K562 (cell line): Measurements from ENCODE around the gene FBLN2. TPM values are rescaled to one million over a fixed set of nuclear protein-coding genes. Genes with fewer than 3 reads are reported as not detected.

Experiments used
- ATAC-seq: fragments of 200-7000 bp; cut with Tn5 transposase; 3 replicates; pipeline ENCODE4 v1.9.1; 2020; ENCODE audit warnings: moderate library complexity
- BruUV-seq: library from RNA; stranded (reverse); fragments of 400-500 nt; replicated peaks from 2 replicates; lab custom pipeline; 2021; lab: Mats Ljungman, UMichigan
- CTCF ChIA-PET: fragments of 300-600 bp; formaldehyde crosslinking; extraction: SDS; loops from one replicate; lab custom pipeline; 2021; ENCODE audit warnings: low intra/inter-chr PET ratio; lab: Yijun Ruan, JAX
- POLR2A ChIA-PET: fragments of 300-600, 350-650 bp; sonication (Branson Sonifier 250); formaldehyde crosslinking; extraction: SDS; loops from one replicate; lab custom pipeline; 2021; ENCODE audit warnings: antibody characterized with exemption, inconsistent platforms; lab: Yijun Ruan, JAX
- DNase-seq, 4 experiments: peaks; one replicate each; pipeline versions ENCODE4 v3.0.0 to v3.0.0-alpha.2; 2011 to 2018; ENCODE audit warnings: low spot score in 3 of 4, mixed read lengths in 3 of 4; ENCODE audit errors: extremely low read depth in 1 of 4
- FAIRE-seq: peaks from 2 replicates; lab custom pipeline; 2011; peaks lifted over from hg19 to GRCh38; lab: Jason Lieb, UNC
- H2AFZ ChIP-seq: 2 replicates; pipeline ENCODE4 v1.6.0; 2011; ENCODE audit warnings: low read depth, low read length, control low read depth, inconsistent platforms
- H3K27ac ChIP-seq: fragments of 200-600 bp; 3 replicates; pipeline ENCODE4 v1.8.0; 2011; ENCODE audit warnings: low read depth, mild to moderate bottlenecking, control low read depth, inconsistent platforms, low read length, moderate library complexity, mixed read lengths; ENCODE audit errors: extremely low read depth
- H3K27me3 ChIP-seq, 2 experiments: fragments of 300-600 bp in 1 of 2; 2 replicates in 1 of 2; 3 replicates in 1 of 2; pipeline versions ENCODE4 v1.6.0 to v1.8.0; 2011; ENCODE audit warnings: inconsistent platforms in 2 of 2, low read length in 2 of 2, mild to moderate bottlenecking in 1 of 2, mixed read lengths in 1 of 2, moderate library complexity in 1 of 2; ENCODE audit not compliant: control insufficient read depth in 2 of 2, insufficient read depth in 2 of 2
- H3K36me3 ChIP-seq: fragments of 300-600 bp; 3 replicates; pipeline ENCODE4 v1.8.0; 2011; ENCODE audit warnings: mild to moderate bottlenecking, low read length, inconsistent platforms; ENCODE audit not compliant: control insufficient read depth, insufficient read depth
- H3K4me1 ChIP-seq, 2 experiments: fragments of 200-600 bp in 1 of 2; replicated peaks in 1 of 2; 2 replicates in 1 of 2; 3 replicates in 1 of 2; pipeline versions ENCODE4 v1.5.1 to v1.8.0; 2011; ENCODE audit warnings: inconsistent platforms in 2 of 2, low read length in 2 of 2, mild to moderate bottlenecking in 1 of 2, mixed read lengths in 1 of 2, moderate library complexity in 1 of 2; ENCODE audit not compliant: control insufficient read depth in 2 of 2, insufficient read depth in 2 of 2
- H3K4me2 ChIP-seq: 2 replicates; pipeline ENCODE4 v1.6.1; 2011; ENCODE audit warnings: low read length, control low read depth, inconsistent platforms, mixed read lengths; ENCODE audit not compliant: insufficient read depth
- H3K4me3 ChIP-seq: fragments of 200-600 bp; sonication (generic), shearing (Covaris generic); 2 replicates; pipeline ENCODE4 v1.5.1; 2016; ENCODE audit warnings: control low read depth, inconsistent platforms
- H3K79me2 ChIP-seq: fragments of 200-600 bp; 3 replicates; pipeline ENCODE4 v1.8.0; 2011; ENCODE audit warnings: low read length, inconsistent platforms; ENCODE audit not compliant: control insufficient read depth, insufficient read depth
- H3K9ac ChIP-seq, 2 experiments: 2 replicates each; pipeline versions ENCODE4 v1.6.0 to v1.6.1; 2011; ENCODE audit warnings: low read depth in 2 of 2, low read length in 2 of 2, control low read depth in 1 of 2, inconsistent platforms in 1 of 2, mild to moderate bottlenecking in 1 of 2, mixed read lengths in 1 of 2; ENCODE audit not compliant: insufficient read depth in 1 of 2
- H3K9me1 ChIP-seq: one replicate; pipeline ENCODE4 v1.6.0; 2011; ENCODE audit warnings: inconsistent platforms, mild to moderate bottlenecking, low read length, moderate library complexity; ENCODE audit not compliant: control insufficient read depth, insufficient read depth
- H3K9me3 ChIP-seq: replicated peaks from 2 replicates; pipeline ENCODE4 v1.5.1; 2011; ENCODE audit warnings: low read depth, low read length, inconsistent platforms; ENCODE audit not compliant: control insufficient read depth, insufficient read depth
- H4K20me1 ChIP-seq: replicated peaks from 2 replicates; pipeline ENCODE4 v1.6.1; 2011; ENCODE audit warnings: low read length, inconsistent platforms, mixed read lengths; ENCODE audit not compliant: control insufficient read depth, insufficient read depth
- COPS2 ChIP-seq: fragments of 450-650 bp; conservative IDR thresholded peaks from 2 replicates; pipeline ENCODE4 v1.6.1; 2016; ENCODE audit warnings: mild to moderate bottlenecking, moderate library complexity
- FUS ChIP-seq: fragments of 200-400 bp; formaldehyde crosslinking; optimal IDR thresholded peaks from 2 replicates; pipeline ENCODE3; 2017; ENCODE audit warnings: low read depth, low read length
- HCFC1 ChIP-seq: IDR thresholded peaks from 2 replicates; pipeline ENCODE4 v1.6.1; 2012; ENCODE audit warnings: low read depth, low read length, improper control_type of control experiment
- MIER1 ChIP-seq: fragments of 450-650 bp; IDR thresholded peaks from 2 replicates; pipeline ENCODE4 v1.6.1; 2016; ENCODE audit warnings: antibody characterized with exemption, mild to moderate bottlenecking, low read depth
- NR2C1 ChIP-seq, 2 experiments: fragments of 450-650 bp; IDR thresholded peaks; 2 replicates each; pipeline ENCODE4 v1.6.1; 2017; ENCODE audit warnings: mild to moderate bottlenecking in 2 of 2, antibody characterized with exemption in 1 of 2, inconsistent platforms in 1 of 2, missing compliant biosample characterization in 1 of 2, missing genetic modification characterization in 1 of 2
- PTTG1 ChIP-seq: fragments of 450-650 bp; IDR thresholded peaks from 2 replicates; pipeline ENCODE4 v1.6.1; 2016; ENCODE audit warnings: low read depth, mild to moderate bottlenecking, missing genetic modification characterization, missing compliant biosample characterization
- RBM25 ChIP-seq: fragments of 200-400 bp; formaldehyde crosslinking; IDR thresholded peaks from 2 replicates; pipeline ENCODE4 v1.6.1; 2018; ENCODE audit warnings: low read length, low read depth, moderate library complexity; ENCODE audit not compliant: severe bottlenecking
- SMAD1 ChIP-seq: fragments of 150-350 bp; IDR thresholded peaks from 2 replicates; pipeline ENCODE4 v1.6.1; 2014; ENCODE audit warnings: low read length, low read depth; ENCODE audit not compliant: partially characterized antibody
- SMARCA4 ChIP-seq: fragments of 450-650 bp; IDR thresholded peaks from 2 replicates; pipeline ENCODE4 v1.6.1; 2016
- SMARCE1 ChIP-seq: fragments of 450-650 bp; IDR thresholded peaks from 2 replicates; pipeline ENCODE4 v1.7.1; 2016; ENCODE audit warnings: mild to moderate bottlenecking
- ZNF24 ChIP-seq: fragments of 450-650 bp; IDR thresholded peaks from 2 replicates; pipeline ENCODE4 v1.6.1; 2016
- WGBS: fragments of 100-300 bp; shearing (Covaris generic); methylation state at CpG from one replicate; pipeline ENCODE4 v1.1.6; 2016; ENCODE audit warnings: low coverage, mixed read lengths; ENCODE audit not compliant: insufficient coverage; ENCODE audit errors: missing lambda C conversion rate; 5-methylcytosine and 5-hydroxymethylcytosine counted together
- in situ Hi-C: fragments of 300-500 bp; cut with MboI; formaldehyde crosslinking; loops from 4 replicates; pipeline ENCODE4 v1.15.0; 2018; ENCODE audit warnings: inconsistent platforms, mixed read lengths
- intact Hi-C: fragments of 100-400 bp; cut with micrococcal nuclease; formaldehyde crosslinking; loops from 2 replicates; pipeline ENCODE4 v1.14.2; 2022
- polyA plus RNA-seq, 8 experiments: library from polyadenylated mRNA; depleted of rRNA in 4 of 8; stranded (reverse) in 5 of 8; unstranded in 3 of 8; fragments of >200 nt; fragmentation: Nextera tagmentation in 2 of 8; fragmentation: Illumina TruSeq in 1 of 8; extraction: Ambion mirVana in 2 of 8; extraction: Trizol in 1 of 8; gene quantifications; 2 replicates each; pipeline versions ENCODE4 v1.2.1 to v1.2.3, GENCODE V29; 2011 to 2014; ENCODE audit warnings: inconsistent platforms in 1 of 8, missing spikeins in 1 of 8
- total RNA-seq, 7 experiments: library from RNA; depleted of rRNA in 6 of 7; stranded (reverse); fragments of >200 nt in 6 of 7; fragmentation: Illumina TruSeq in 2 of 7; extraction: Trizol in 2 of 7; gene quantifications; 2 replicates each; pipeline versions ENCODE4 v1.2.1 to v1.2.3, GENCODE V29; 2011 to 2021; ENCODE audit warnings: low replicate concordance in 1 of 7
- TF ChIP-seq, protein P1 (sequence below): sonication (generic); formaldehyde crosslinking; IDR thresholded peaks from 2 replicates; pipeline ENCODE4 v1.8.1; 2022; ENCODE audit warnings: missing genetic modification reagents
- TF ChIP-seq, protein P2 (sequence below): fragments of 250-450 bp; sonication (Bioruptor Pico); IDR thresholded peaks from 2 replicates; pipeline ENCODE4 v1.8.0; 2022; ENCODE audit warnings: moderate library complexity, mild to moderate bottlenecking, inconsistent platforms
- TF ChIP-seq, protein P3 (sequence below), 3 experiments: fragments of 200-800 bp in 1 of 3; sonication (Bioruptor generic) in 1 of 3; sonication (generic) in 1 of 3; formaldehyde crosslinking in 1 of 3; IDR thresholded peaks; 2 replicates each; pipeline versions ENCODE4 v1.6.1 to v1.8.0; 2016 to 2022; ENCODE audit warnings: mild to moderate bottlenecking in 2 of 3, missing compliant biosample characterization in 2 of 3, missing genetic modification characterization in 2 of 3, missing genetic modification reagents in 1 of 3

Gene FBLN2
- total and polyA plus RNA-seq, 9 of the 15 experiments (the other 6 are each of a cell fraction or from before 2014, with no cell fraction given) = 0.03 to 0.10 (median 0.04) TPM; not detected in 6

- in situ Hi-C loops = no loop called here
These were observed 19.6 kb downstream of the FBLN2 start for GRCh38 chr3:13568515-13569028.

More at GRCh38 chr3:13568515-13569028, 19.6 kb downstream of the FBLN2 start:
- TF ChIP-seq FUS (no peak), NR2C1 (IDR thresholded peaks at IDR 0.05) (no peak), NR2C1 (tag; IDR thresholded peaks at IDR 0.05) (no peak), COPS2 (no peak), ZNF24 (no peak), PTTG1 (tag) (no peak), HCFC1 (no peak), SMARCA4 (no peak), SMARCE1 (no peak), RBM25 (no peak), MIER1 (no peak), SMAD1 (no peak)
- TF ChIP-seq, protein P1, sequence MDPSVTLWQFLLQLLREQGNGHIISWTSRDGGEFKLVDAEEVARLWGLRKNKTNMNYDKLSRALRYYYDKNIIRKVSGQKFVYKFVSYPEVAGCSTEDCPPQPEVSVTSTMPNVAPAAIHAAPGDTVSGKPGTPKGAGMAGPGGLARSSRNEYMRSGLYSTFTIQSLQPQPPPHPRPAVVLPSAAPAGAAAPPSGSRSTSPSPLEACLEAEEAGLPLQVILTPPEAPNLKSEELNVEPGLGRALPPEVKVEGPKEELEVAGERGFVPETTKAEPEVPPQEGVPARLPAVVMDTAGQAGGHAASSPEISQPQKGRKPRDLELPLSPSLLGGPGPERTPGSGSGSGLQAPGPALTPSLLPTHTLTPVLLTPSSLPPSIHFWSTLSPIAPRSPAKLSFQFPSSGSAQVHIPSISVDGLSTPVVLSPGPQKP = no peak
- TF ChIP-seq, protein P2, sequence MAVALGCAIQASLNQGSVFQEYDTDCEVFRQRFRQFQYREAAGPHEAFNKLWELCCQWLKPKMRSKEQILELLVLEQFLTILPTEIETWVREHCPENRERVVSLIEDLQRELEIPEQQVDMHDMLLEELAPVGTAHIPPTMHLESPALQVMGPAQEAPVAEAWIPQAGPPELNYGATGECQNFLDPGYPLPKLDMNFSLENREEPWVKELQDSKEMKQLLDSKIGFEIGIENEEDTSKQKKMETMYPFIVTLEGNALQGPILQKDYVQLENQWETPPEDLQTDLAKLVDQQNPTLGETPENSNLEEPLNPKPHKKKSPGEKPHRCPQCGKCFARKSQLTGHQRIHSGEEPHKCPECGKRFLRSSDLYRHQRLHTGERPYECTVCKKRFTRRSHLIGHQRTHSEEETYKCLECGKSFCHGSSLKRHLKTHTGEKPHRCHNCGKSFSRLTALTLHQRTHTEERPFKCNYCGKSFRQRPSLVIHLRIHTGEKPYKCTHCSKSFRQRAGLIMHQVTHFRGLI = no peak
- TF ChIP-seq, protein P3, sequence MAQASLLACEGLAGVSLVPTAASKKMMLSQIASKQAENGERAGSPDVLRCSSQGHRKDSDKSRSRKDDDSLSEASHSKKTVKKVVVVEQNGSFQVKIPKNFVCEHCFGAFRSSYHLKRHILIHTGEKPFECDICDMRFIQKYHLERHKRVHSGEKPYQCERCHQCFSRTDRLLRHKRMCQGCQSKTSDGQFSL (CRISPR knock-in tag; IDR thresholded peaks at IDR 0.05) = no peak
- TF ChIP-seq, protein P3 (tag; IDR thresholded peaks at IDR 0.05) = no peak
- ATAC-seq (peak; percentile 7; the same call in 1 of the 3 replicates), DNase-seq (no peak), FAIRE-seq (no peak)
- Histone ChIP-seq H2AFZ (no peak overlapping the region), H3K4me1 (peaks cover 0 to 44% of the 10 kb centered on the region in 2 experiments; a peak in 1 of 5 replicates), H3K9ac (0 out of 4 replicates have a peak overlapping the region, but pooled peaks of 1 of the 2 experiments have one; percentile 3), H3K9me3 (no peaks in the 10 kb centered on the region), H3K36me3 (no peaks in the 10 kb centered on the region), H3K4me2 (no peak overlapping the region), H4K20me1 (peaks cover 11% of the 10 kb centered on the region; the same call in 1 of the 2 replicates), H3K4me3 (no peak overlapping the region), H3K79me2 (no peaks in the 10 kb centered on the region), H3K9me1 (no peaks in the 10 kb centered on the region), H3K27me3 (peaks cover 4 to 64% of the 10 kb centered on the region in 2 experiments; a peak in 4 of 5 replicates), H3K27ac (no peak overlapping the region)
- 24% methylated on average over 15 of the region's 15 CpGs for WGBS
- BruUV-seq = no TSS peak
- ChIA-PET CTCF (no interaction called here), POLR2A (no interaction called here)
- intact Hi-C loops = no loop called here
